ENCODE data around the gene PUM2.
"Not testable (repeated sequence)": the region's sequence is repeated elsewhere in the genome, so short reads cannot be mapped to it uniquely, and the experiment has no call there.

The PUM2 gene, protein sequence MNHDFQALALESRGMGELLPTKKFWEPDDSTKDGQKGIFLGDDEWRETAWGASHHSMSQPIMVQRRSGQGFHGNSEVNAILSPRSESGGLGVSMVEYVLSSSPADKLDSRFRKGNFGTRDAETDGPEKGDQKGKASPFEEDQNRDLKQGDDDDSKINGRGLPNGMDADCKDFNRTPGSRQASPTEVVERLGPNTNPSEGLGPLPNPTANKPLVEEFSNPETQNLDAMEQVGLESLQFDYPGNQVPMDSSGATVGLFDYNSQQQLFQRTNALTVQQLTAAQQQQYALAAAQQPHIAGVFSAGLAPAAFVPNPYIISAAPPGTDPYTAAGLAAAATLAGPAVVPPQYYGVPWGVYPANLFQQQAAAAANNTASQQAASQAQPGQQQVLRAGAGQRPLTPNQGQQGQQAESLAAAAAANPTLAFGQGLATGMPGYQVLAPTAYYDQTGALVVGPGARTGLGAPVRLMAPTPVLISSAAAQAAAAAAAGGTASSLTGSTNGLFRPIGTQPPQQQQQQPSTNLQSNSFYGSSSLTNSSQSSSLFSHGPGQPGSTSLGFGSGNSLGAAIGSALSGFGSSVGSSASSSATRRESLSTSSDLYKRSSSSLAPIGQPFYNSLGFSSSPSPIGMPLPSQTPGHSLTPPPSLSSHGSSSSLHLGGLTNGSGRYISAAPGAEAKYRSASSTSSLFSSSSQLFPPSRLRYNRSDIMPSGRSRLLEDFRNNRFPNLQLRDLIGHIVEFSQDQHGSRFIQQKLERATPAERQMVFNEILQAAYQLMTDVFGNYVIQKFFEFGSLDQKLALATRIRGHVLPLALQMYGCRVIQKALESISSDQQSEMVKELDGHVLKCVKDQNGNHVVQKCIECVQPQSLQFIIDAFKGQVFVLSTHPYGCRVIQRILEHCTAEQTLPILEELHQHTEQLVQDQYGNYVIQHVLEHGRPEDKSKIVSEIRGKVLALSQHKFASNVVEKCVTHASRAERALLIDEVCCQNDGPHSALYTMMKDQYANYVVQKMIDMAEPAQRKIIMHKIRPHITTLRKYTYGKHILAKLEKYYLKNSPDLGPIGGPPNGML

GRCh38 chr2:20350753-20351554, at the start of gene PUM2:
Gene PUM2 (minus strand): TSS chr2:20350844. CDS start chr2:20327360, 23,484 bp downstream.
- peak; percentile 97 for DNase-seq

- DNase-seq, result no peak
Measured at GRCh38 chr2:20400306-20400705, 49.7 kb upstream of the PUM2 start.

DNA sequence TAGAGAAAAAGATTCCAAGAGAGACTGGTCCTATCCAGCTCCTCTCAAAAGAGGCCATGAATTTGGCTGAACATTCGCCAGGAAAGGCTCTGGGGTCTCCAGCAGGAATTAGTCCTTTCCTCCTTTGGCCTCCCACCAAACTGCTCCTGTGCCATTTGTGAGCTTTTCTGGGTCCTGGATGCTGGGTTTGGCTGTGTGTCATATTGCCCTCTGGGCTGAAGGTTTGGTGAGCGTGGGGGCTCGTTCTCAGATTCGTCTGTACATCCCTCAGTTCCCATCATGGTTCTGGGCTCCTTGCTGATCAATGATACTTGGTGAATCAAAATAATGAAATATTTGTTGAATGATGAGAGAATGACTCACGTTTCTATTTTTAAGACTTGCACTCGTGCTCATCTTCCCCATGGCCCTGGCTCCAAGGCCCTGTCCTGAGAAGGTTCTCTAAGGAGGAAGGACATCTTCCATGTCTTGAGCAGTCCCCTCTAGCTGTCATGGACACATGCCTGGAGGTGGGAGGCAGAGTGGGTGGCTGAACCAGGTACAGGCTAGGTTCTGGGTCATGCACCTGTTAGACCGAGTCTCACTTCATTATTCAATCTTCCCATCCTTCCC, 48.4 kb upstream of the PUM2 start:
- DNase-seq, result no peak

GRCh38 chr2:20397811-20398447, 47.3 kb upstream of the PUM2 start:
- no peak for DNase-seq

DNA sequence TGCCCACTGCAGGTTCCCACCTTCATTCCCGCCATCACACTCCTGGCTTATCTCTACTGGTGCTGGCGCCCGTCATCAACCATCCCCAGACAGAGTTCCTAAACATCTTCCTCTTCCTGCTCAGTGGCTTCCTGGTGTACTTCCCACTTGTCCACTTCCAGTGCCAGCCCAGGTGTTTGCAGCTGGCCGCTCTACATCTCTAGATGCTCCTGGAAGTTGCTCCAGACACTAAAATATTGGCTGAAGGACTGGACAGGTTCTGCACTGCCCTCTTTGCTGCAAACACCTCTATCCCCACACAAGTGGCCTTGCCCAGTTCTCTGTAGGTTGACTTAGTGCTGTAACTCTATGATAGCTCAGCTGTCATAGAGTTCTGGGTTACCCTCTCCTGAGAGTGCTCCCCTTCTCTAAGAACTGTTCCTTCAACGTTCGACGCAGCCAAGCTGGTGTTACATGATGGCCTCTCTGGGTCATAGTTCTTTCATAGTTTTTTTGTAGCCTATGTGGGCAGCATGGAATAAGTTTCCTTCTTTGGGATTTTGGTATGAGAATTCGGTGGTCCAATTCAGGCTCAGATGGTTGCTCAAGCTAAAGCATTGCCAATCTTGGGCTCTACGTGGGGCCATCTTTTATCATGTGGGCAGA, 45.8 kb upstream of the PUM2 start:
- DNase-seq, result no peak

GRCh38 chr2:20393986-20394385, 43.3 kb upstream of the PUM2 start:
- DNase-seq, result no peak

DNA sequence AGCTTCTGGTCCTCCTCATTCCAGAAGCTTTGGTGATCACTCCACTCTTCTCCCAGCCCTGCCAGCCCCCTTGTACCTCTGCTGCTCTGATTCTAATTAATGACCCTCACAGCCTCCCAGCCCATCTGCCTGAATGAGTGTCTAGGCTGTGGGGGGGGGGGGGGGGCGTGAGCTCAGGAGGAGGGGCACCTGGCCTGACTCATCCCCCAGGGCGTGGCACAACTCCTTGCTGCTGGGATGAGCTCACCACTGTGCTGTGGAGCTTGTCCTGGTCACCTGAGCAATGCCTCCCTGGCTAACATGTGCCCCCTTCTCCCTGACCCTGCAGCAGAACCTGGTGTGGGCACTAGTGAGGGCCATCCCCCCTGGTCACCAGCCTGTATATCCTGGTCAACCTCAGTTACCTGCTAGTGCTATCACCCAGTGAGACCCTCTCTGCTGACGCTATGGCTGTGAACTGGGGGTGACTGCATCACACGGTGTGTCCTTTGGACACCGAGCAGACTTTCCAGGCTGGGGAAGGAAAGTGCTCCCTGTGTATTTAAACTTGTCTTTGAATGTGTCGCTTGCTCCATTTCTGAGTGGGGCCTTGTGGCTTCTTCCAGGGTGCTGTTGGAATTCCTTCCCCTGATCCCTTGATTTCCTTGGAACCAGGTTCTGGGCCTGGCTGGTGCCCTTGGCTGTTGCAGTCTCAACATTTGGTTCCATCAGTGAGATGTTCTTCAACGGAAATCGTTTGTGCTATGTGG, 41.5 kb upstream of the PUM2 start:
- DNase-seq, result no peak

DNA sequence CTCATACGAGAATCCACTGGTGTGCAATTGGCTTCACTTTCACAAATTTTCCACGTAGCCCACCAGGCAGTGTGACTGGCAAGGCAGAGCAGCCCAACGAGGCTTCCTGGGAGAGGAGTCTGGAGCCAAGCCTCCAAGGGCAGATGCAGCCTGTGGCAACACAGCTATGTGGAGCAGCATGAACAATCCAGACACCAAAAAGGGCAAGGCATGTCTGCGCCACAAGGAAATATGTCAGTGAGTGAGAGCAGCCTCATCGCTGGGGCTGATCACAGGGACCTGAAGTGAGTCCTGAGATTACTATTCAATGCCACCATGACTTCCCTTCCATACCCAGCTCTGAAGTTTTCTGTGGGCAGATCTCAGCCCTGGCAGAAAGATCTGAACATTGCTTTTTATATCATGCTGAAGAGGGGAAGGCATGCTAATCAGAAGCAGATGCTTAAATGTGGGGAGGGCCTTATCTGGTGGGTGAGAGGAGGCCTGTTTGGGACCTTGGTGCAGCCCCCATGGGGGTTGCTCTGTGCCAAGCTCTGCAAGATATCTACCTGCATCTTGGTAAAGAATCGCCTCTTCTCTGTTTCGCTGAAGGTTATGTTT, 40.0 kb upstream of the PUM2 start:
- no peak for DNase-seq

- DNase-seq, result no peak
Measured at GRCh38 chr2:20384953-20385352, 34.3 kb upstream of the PUM2 start.

DNA sequence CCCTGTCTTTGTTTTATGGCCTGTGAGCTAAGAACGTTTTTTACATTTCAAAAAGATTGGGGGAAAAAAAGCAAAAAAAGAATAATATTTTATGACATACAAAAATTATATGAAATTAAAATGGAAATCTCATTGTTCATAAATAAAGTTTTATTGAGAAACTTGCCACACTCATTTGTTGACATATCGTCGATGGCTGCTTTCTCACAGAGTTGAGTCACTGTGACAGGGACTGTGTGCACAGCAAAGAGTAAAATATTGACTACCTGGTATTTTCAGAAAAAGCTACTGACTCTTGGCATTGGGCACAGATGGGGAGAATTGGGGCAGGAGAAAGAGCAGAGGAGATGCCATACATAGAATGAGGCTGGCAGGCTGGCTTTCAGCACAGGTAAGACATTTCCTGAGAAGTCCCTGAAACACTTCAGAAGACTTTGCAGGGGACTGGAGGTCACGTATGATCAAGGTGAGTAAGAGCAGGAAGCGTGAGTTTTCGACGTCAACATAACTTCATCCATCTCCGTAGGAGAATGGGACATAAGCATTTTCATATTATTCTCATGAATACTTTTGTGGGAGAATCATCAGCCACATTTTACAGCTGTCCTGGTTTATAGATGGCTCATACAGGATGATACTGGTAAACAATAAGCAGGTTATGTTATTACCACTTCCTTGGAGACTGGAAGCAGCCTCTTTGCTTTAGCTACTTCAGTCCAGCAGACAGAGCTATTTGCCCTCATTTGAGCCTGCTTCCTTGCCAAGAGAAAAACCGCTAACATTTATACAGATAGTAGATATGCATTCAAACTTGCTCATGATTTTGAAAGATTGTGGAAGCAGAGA, 32.5 kb upstream of the PUM2 start:
- DNase-seq, result no peak

GRCh38 chr2:20381457-20381856, 30.8 kb upstream of the PUM2 start:
- DNase-seq, result no peak

GRCh38 chr2:20378891-20379519, 28.4 kb upstream of the PUM2 start:
- DNase-seq, result no peak

DNA sequence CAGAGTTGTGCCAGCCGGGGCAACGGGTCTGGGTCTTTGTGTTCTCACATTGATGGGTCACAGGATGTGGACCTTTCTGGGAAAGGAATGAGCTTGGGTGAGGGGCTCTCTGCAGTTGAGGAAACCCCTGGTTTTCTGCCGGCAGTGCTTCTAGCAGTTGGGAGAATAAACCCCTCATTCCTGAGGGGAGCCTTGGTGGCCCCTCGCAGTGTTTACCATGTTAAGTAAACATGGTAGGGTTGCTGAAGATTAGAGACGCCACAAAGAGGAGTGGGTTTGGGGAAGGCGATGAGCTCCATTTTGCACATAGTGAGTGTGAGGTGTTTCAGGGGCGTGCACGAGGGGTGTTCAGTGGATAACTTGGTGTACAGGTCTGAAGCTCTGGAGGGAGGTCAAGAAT, 27.7 kb upstream of the PUM2 start:
- DNase-seq, result no peak

GRCh38 chr2:20377741-20378140, 27.1 kb upstream of the PUM2 start:
- no peak for DNase-seq

DNA sequence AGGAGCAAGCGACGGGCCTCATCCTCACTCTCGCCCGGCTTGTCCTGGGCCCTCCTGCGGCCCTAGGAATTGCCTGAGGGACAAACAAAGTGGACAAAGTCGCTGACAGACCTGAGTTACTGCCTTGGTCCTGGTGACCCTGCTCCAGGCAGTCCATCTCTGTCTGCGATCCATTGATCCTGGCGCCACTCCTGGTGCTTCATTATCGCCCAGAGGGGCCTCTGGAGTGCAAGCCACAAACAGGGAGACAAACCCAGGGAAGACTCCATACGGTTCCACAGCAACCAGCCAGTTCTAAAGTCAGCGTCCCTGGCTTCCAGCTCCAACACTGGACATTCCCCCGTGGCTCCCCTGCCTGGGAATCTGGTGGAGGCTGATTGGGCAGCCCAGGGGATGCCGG, 24.3 kb upstream of the PUM2 start:
- DNase-seq, result not testable (repeated sequence)

GRCh38 chr2:20372896-20373640, 22.4 kb upstream of the PUM2 start:
- DNase-seq, result no peak

GRCh38 chr2:20371323-20372025, 20.8 kb upstream of the PUM2 start:
- DNase-seq, result no peak
